Neural cell (in vitro differentiated cells): ENCODE measurements around the gene SLC9A1. TPM values are rescaled to one million over a fixed set of nuclear protein-coding genes. Genes with fewer than 3 reads are reported as not detected.

ENCODE experiments used
- H2AFZ ChIP-seq: fragments of 200-600, 300-800 bp; sonication (generic), shearing (Covaris generic); 2 replicates; pipeline ENCODE4 v1.6.0; 2014; ENCODE audit warnings: low read depth, mild to moderate bottlenecking, antibody characterized with exemption, low read length, moderate library complexity
- H3F3A ChIP-seq: fragments of 200-600 bp; shearing (Covaris generic); 2 replicates; pipeline ENCODE4 v1.6.1; 2016; ENCODE audit warnings: mild to moderate bottlenecking, moderate library complexity, mixed read lengths, antibody characterized with exemption, low read length; ENCODE audit not compliant: insufficient read depth, poor library complexity, severe bottlenecking
- H3K27ac ChIP-seq: fragments of 200-600, 300-800 bp; sonication (generic), shearing (Covaris generic); 2 replicates; pipeline ENCODE4 v1.5.1; 2014; ENCODE audit warnings: mild to moderate bottlenecking, low read length, moderate library complexity
- H3K27me3 ChIP-seq: fragments of 300-800, 200-600 bp; sonication (generic), shearing (Covaris generic); 2 replicates; pipeline ENCODE4 v1.6.0; 2014; ENCODE audit warnings: mild to moderate bottlenecking, low read depth, low read length, moderate library complexity; ENCODE audit not compliant: insufficient read depth
- H3K36me3 ChIP-seq: fragments of 300-800, 200-600 bp; sonication (generic), shearing (Covaris generic); 2 replicates; pipeline ENCODE4 v1.5.1; 2014; ENCODE audit warnings: mild to moderate bottlenecking, antibody characterized with exemption, low read length, moderate library complexity; ENCODE audit not compliant: insufficient read depth
- H3K4me2 ChIP-seq: fragments of 300-800, 200-600 bp; sonication (generic), shearing (Covaris generic); 2 replicates; pipeline ENCODE4 v1.6.0; 2014; ENCODE audit warnings: mild to moderate bottlenecking, low read length
- H3K4me3 ChIP-seq: fragments of 300-800, 200-600 bp; sonication (generic), shearing (Covaris generic); 2 replicates; pipeline ENCODE4 v1.5.1; 2014; ENCODE audit warnings: mild to moderate bottlenecking, low read length, moderate library complexity
- H3K79me2 ChIP-seq: fragments of 200-600 bp; shearing (Covaris generic); replicated peaks from 2 replicates; pipeline ENCODE4 v1.6.0; 2014; ENCODE audit warnings: mild to moderate bottlenecking, low read length, moderate library complexity; ENCODE audit not compliant: insufficient read depth
- H3K9ac ChIP-seq: fragments of 300-800, 200-600 bp; sonication (generic), shearing (Covaris generic); 2 replicates; pipeline ENCODE4 v1.6.1; 2016; ENCODE audit warnings: mild to moderate bottlenecking, low read length, mixed read lengths
- H3K9me2 ChIP-seq: fragments of 200-600 bp; shearing (Covaris generic); 2 replicates; pipeline ENCODE4 v1.6.1; 2016; ENCODE audit warnings: mild to moderate bottlenecking, low read length, mixed read lengths; ENCODE audit not compliant: insufficient read depth
- H3K9me3 ChIP-seq: fragments of 200-600, 300-800 bp; sonication (generic), shearing (Covaris generic); 2 replicates; pipeline ENCODE4 v1.6.1; 2016; ENCODE audit warnings: mild to moderate bottlenecking, mixed run types, low read length, moderate library complexity, mixed read lengths
- H4K20me1 ChIP-seq: fragments of 200-600 bp; shearing (Covaris generic); 2 replicates; pipeline ENCODE4 v1.6.1; 2016; ENCODE audit warnings: mild to moderate bottlenecking, mixed run types; ENCODE audit not compliant: insufficient read depth
- EP300 ChIP-seq: fragments of 450-650 bp; conservative IDR thresholded peaks from 2 replicates; pipeline ENCODE4 v1.6.1; 2014; ENCODE audit warnings: antibody characterized with exemption, mild to moderate bottlenecking, moderate library complexity; ENCODE audit not compliant: poor library complexity, severe bottlenecking
- EZH2 ChIP-seq: fragments of 200-600, 300-800 bp; shearing (Covaris generic), sonication (generic); IDR thresholded peaks from 2 replicates; pipeline ENCODE4 v1.6.1; 2014; ENCODE audit warnings: antibody characterized with exemption, low read length, borderline replicate concordance, mild to moderate bottlenecking; ENCODE audit not compliant: insufficient read depth, poor library complexity, severe bottlenecking
- MXI1 ChIP-seq: fragments of 450-650 bp; conservative IDR thresholded peaks from 2 replicates; pipeline ENCODE4 v1.6.1; 2014; ENCODE audit warnings: antibody characterized with exemption, mild to moderate bottlenecking; ENCODE audit not compliant: poor library complexity, severe bottlenecking
- POLR2AphosphoS5 ChIP-seq: IDR thresholded peaks from 2 replicates; pipeline ENCODE4 v1.6.1; 2012
- RAD21 ChIP-seq: fragments of 450-650 bp; conservative IDR thresholded peaks from 2 replicates; pipeline ENCODE4 v1.6.1; 2014; ENCODE audit warnings: antibody characterized with exemption, mild to moderate bottlenecking, moderate library complexity
- SMC3 ChIP-seq: fragments of 450-650 bp; conservative IDR thresholded peaks from 2 replicates; pipeline ENCODE4 v1.6.1; 2014; ENCODE audit warnings: antibody characterized with exemption, mild to moderate bottlenecking, moderate library complexity; ENCODE audit not compliant: poor library complexity
- TAF1 ChIP-seq: IDR thresholded peaks from 2 replicates; pipeline ENCODE4 v1.6.1; 2012; ENCODE audit warnings: low read depth
- polyA minus RNA-seq: library from RNA; depleted of rRNA, polyadenylated mRNA; stranded (reverse); fragments of >200 nt; gene quantifications from 2 replicates; pipeline ENCODE4 v1.2.3, GENCODE V29; 2014
- polyA plus RNA-seq: library from polyadenylated mRNA; depleted of rRNA; stranded (reverse); fragments of >200 nt; gene quantifications from 2 replicates; pipeline ENCODE4 v1.2.3, GENCODE V29; 2014
- TF ChIP-seq, protein P1 (sequence below): fragments of 450-650 bp; IDR thresholded peaks from 2 replicates; pipeline ENCODE4 v1.5.1; 2014; ENCODE audit warnings: antibody characterized with exemption, mild to moderate bottlenecking, moderate library complexity; ENCODE audit not compliant: poor library complexity, severe bottlenecking
- TF ChIP-seq, protein P2 (sequence below): IDR thresholded peaks from 2 replicates; pipeline ENCODE4 v1.6.1; 2012; ENCODE audit warnings: borderline replicate concordance

Gene SLC9A1
- polyA plus RNA-seq (1.1 and 1.5 TPM in 2 replicates), polyA minus RNA-seq (2.2 and 2.4 TPM in 2 replicates)

DNA sequence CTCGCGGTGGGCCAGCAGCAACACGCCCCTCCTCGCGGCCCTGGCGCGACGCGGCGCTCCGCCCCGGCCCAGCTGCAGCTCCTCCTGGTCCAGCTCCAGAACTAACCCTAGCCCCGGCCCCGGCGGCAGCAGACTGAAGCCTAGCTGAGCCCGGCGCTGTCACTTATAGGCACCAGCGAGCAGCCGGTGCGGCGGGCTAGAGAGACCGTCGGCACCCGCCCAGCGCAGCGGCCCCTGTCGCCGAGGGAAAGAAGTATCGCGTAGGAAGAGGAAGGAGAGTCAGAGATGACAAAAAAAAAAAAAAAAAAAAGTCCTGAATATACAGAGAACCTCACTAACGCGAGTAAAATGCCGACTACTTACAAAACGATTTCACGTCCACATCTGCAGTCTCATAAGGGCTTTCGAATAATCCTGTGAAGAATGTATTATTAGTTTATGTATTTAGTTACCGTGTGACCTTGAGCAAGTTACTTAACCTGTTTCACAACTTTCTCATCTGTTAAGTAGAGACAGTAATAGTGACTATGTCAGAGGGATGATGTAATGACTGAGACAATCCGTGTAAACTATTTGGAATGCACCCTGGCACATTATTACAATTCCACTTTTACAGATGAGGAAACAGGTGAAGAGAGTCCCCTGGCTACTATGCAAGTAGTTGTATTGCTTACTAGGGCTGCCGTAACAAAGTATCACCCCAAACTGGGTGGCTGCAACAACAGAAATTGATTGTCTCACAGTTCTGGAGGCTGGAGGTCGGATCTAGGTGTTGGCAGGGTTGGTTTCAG lies at the start of gene SLC9A1:
SLC9A1 (minus strand) TSS at position 135 of the 791 bp plus-strand sequence. CDS start 791 bp downstream, outside the sequence.
- H3K4me2 ChIP-seq, result peak within 1 kb of the TSS; percentile 74
- H3K27me3 ChIP-seq, result no peaks in the 10 kb centered on the region
- H4K20me1 ChIP-seq, result no peaks in the 10 kb centered on the region
- peak within 1 kb of the TSS; percentile 70 for H3K9ac ChIP-seq
- peak within 1 kb of the TSS; percentile 61 for H2AFZ ChIP-seq
- H3K4me3 ChIP-seq, result peak within 1 kb of the TSS; percentile 71
- H3K9me3 ChIP-seq, result no peaks in the 10 kb centered on the region
- no peaks in the 10 kb centered on the region for H3K9me2 ChIP-seq
- TF ChIP-seq, protein P1, sequence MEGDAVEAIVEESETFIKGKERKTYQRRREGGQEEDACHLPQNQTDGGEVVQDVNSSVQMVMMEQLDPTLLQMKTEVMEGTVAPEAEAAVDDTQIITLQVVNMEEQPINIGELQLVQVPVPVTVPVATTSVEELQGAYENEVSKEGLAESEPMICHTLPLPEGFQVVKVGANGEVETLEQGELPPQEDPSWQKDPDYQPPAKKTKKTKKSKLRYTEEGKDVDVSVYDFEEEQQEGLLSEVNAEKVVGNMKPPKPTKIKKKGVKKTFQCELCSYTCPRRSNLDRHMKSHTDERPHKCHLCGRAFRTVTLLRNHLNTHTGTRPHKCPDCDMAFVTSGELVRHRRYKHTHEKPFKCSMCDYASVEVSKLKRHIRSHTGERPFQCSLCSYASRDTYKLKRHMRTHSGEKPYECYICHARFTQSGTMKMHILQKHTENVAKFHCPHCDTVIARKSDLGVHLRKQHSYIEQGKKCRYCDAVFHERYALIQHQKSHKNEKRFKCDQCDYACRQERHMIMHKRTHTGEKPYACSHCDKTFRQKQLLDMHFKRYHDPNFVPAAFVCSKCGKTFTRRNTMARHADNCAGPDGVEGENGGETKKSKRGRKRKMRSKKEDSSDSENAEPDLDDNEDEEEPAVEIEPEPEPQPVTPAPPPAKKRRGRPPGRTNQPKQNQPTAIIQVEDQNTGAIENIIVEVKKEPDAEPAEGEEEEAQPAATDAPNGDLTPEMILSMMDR, result peak; percentile 93
- TF ChIP-seq SMC3, result no peak
- no peak for TF ChIP-seq EZH2
- peak; percentile 66 for TF ChIP-seq MXI1
- peak; percentile 28 for TF ChIP-seq RAD21
- peak; percentile 94 for TF ChIP-seq POLR2AphosphoS5
- peak; percentile 55 for TF ChIP-seq EP300
- TF ChIP-seq, protein P2, sequence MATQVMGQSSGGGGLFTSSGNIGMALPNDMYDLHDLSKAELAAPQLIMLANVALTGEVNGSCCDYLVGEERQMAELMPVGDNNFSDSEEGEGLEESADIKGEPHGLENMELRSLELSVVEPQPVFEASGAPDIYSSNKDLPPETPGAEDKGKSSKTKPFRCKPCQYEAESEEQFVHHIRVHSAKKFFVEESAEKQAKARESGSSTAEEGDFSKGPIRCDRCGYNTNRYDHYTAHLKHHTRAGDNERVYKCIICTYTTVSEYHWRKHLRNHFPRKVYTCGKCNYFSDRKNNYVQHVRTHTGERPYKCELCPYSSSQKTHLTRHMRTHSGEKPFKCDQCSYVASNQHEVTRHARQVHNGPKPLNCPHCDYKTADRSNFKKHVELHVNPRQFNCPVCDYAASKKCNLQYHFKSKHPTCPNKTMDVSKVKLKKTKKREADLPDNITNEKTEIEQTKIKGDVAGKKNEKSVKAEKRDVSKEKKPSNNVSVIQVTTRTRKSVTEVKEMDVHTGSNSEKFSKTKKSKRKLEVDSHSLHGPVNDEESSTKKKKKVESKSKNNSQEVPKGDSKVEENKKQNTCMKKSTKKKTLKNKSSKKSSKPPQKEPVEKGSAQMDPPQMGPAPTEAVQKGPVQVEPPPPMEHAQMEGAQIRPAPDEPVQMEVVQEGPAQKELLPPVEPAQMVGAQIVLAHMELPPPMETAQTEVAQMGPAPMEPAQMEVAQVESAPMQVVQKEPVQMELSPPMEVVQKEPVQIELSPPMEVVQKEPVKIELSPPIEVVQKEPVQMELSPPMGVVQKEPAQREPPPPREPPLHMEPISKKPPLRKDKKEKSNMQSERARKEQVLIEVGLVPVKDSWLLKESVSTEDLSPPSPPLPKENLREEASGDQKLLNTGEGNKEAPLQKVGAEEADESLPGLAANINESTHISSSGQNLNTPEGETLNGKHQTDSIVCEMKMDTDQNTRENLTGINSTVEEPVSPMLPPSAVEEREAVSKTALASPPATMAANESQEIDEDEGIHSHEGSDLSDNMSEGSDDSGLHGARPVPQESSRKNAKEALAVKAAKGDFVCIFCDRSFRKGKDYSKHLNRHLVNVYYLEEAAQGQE, result peak; percentile 91
- peak; percentile 98 for TF ChIP-seq TAF1
- H3K79me2 ChIP-seq, result no peaks in the 10 kb centered on the region
- peak within 1 kb of the TSS; percentile 29 for H3K27ac ChIP-seq
- no peaks in the 10 kb centered on the region for H3F3A ChIP-seq
- no peaks in the 10 kb centered on the region for H3K36me3 ChIP-seq

DNA sequence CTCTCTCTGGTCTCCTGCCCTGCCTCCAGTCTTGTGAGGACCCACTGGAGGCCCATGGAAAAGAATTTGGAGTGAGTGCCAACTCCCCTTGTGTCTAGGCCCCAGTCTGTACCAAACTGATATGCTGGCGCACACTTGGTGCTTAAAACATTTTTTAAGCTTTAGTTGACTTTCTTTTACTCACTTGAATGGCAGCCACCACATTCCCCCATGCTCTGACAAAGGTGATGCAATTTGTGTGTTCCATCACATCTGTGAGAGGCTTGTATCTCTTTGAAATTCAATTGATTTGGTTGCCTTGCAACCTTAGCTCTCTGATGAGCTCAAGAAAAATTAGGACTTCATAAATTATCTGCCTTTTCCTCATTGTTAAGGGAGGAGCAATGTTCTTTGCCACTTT lies 49.0 kb upstream of the SLC9A1 start:
- Histone ChIP-seq H3K9me3 (no peaks in the 10 kb centered on the region), H2AFZ (no peak overlapping the region), H3K27ac (no peak overlapping the region), H3K36me3 (no peaks in the 10 kb centered on the region), H3K9me2 (no peaks in the 10 kb centered on the region), H3K79me2 (no peaks in the 10 kb centered on the region), H3K4me3 (no peak overlapping the region), H3K9ac (no peak overlapping the region), H4K20me1 (no peaks in the 10 kb centered on the region), H3K27me3 (no peaks in the 10 kb centered on the region), H3K4me2 (no peak overlapping the region), H3F3A (no peaks in the 10 kb centered on the region)
- TF ChIP-seq, protein P2, result no peak
- TF ChIP-seq RAD21 (no peak), EP300 (no peak), SMC3 (no peak), EZH2 (no peak), POLR2AphosphoS5 (no peak), MXI1 (no peak), TAF1 (no peak)
- TF ChIP-seq, protein P1, result no peak
